Nephron (organoid): Measurements from ENCODE around the gene RPP25L.
A peak's percentile ranks its signal among the peaks of the same experiment; 100 is the strongest.

Experiments used
- H3K27ac Mint-ChIP-seq, 3 experiments: 2 replicates each; pipeline ENCODE4 v1.8.0; 2020; ENCODE audit warnings: mixed read lengths in 3 of 3, mild to moderate bottlenecking in 2 of 3, moderate library complexity in 1 of 3
- H3K27me3 Mint-ChIP-seq: 2 replicates; pipeline ENCODE4 v1.8.0; 2021; ENCODE audit warnings: low read depth, mild to moderate bottlenecking, moderate library complexity, mixed read lengths
- H3K36me3 Mint-ChIP-seq: 2 replicates; pipeline ENCODE4 v1.8.0; 2020; ENCODE audit warnings: low read depth, mixed read lengths
- H3K4me1 Mint-ChIP-seq: 2 replicates; pipeline ENCODE4 v1.8.0; 2020; ENCODE audit warnings: mixed read lengths
- H3K4me3 Mint-ChIP-seq, 3 experiments: 2 replicates each; pipeline ENCODE4 v1.8.0; 2020; ENCODE audit warnings: mild to moderate bottlenecking in 3 of 3, mixed read lengths in 3 of 3, moderate library complexity in 2 of 3
- H3K9me3 Mint-ChIP-seq: 2 replicates; pipeline ENCODE4 v1.8.0; 2020; ENCODE audit warnings: mixed read lengths
- CTCF ChIP-seq, 3 experiments: fragments of 200-600 bp; sonication (generic); IDR thresholded peaks; one replicate each; pipeline ENCODE4 v1.5.0; 2021; ENCODE audit warnings: antibody characterized with exemption in 3 of 3; ENCODE audit not compliant: unreplicated experiment in 3 of 3

Gene RPP25L

DNA sequence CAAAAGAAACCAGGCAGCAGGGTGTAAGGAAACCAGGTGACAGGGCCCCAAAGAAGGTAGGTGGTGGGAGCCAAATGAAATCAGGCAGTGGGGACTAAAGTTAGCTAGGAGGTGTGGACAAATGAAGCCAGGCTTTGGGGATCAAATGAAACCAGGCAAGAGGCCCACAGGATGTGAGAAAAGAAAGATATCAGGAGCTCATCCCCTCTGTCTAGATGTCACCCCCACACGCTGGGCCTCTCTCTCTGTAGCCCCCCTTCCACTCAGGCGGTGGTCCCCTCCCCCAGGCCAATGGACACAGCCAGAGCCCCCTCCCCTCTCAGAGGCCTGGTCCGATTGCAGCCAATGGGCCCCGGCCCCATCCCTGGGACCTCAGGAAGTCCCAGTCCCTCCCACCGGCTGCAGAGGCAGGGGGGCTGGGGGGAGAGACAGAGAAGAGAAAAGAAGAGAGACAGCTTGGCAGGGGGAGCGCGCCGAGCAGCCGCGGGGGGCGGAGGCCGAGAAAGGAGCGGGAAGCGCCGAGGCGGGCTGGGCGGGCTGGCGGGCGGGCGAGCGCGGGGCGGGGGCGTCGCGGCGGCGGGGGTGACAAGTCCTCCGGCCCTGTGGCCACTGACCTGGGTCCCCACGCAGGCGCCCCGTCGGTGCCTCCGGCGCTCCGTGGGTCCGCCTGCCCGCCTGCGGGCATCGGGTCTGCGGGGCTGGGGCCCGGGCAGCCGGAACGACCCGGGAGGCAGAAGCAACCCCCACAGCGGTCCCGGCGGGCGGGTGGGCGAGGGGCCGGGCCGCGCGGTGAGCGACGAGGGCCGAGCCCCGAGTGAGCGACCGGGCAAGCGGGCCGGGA is 34.3 kb downstream of the RPP25L start:
- Mint-ChIP-seq H3K27ac (peak overlapping the region; percentile 92 to 98 (median 94)), H3K36me3 (no peaks in the 10 kb centered on the region), H3K9me3 (no peaks in the 10 kb centered on the region), H3K27me3 (peaks cover 43% of the 10 kb centered on the region), H3K4me3 (peak overlapping the region; percentile 76 to 85 (median 80)), H3K4me1 (peaks cover 78% of the 10 kb centered on the region)
- no peak for TF ChIP-seq CTCF (IDR thresholded peaks at IDR 0.05; ENCODE audit: unreplicated experiment in 3 of 3)

DNA sequence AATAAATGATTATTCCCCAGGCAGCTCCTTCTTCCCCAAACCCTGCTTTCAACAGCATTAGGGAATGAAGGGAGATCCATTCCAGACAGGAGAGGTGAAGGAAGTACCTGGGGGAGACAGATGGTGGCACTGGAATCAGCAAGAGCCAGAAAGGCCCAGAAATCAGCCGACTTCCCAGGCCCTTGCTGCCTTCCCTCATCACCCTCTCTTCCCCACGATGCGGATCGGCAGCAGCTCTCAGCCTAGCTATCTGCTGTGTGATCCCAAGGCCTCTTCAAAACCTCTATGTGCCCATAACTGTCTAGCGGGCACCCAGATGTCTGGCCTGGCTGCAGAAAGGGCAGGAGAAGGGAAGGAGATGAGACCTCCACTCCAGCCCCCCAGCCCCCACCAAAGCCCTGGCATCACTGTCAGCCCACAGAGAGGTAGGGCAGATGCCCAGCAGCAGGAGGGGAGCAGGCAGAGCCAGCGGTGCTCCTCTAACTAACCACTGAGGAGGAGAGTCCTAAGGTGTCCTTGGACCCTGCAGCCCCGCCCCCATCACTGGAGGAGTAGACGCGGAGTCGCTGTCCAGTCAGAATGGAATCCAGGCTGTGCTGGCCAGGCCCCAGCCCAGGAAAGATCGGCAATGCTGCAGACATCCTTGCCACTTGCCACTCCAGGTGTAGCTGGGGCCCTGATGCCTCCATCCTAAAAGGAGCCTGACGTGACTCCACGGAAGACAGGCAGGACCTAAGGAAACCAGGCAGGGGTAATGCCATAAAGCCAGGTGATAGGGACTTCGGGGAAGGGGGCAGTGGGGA is 35.1 kb downstream of the RPP25L start:
- Mint-ChIP-seq H3K36me3 (no peaks in the 10 kb centered on the region), H3K4me1 (peaks cover 82% of the 10 kb centered on the region), H3K27me3 (peaks cover 43% of the 10 kb centered on the region), H3K4me3 (peak overlapping the region; percentile 76 to 85 (median 80)), H3K9me3 (no peaks in the 10 kb centered on the region), H3K27ac (peak overlapping the region; percentile 92 to 98 (median 94))
- TF ChIP-seq CTCF (IDR thresholded peaks at IDR 0.05; ENCODE audit: unreplicated experiment in 3 of 3) = no peak

- peaks cover 82% of the 10 kb centered on the region for H3K4me1 Mint-ChIP-seq
- H3K27me3 Mint-ChIP-seq = peaks cover 36% of the 10 kb centered on the region
- no peak for TF ChIP-seq CTCF (IDR thresholded peaks at IDR 0.05; ENCODE audit: unreplicated experiment in 3 of 3)
Measured at GRCh38 chr9:34575862-34576596, 35.9 kb downstream of the RPP25L start.

DNA sequence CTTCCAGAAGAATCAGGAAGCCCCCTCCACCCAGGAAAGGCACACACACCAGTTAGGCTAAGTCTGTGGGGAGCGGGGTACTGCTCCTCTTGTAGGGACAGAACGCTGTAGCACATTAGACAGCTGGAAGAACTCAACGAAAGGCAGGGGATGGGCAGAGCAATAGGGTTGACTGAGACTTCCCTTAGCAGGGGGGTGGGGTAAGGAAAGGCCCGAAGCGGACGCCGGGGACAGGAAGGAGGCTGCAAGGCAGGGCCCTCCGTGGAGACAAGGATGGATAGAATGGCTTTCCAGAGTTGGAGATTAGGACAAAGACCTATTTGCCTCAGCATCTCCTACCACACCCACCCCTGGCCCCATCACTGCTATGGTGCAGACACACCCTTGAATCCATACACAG is 36.7 kb downstream of the RPP25L start:
- TF ChIP-seq CTCF (IDR thresholded peaks at IDR 0.05; ENCODE audit: unreplicated experiment in 3 of 3) = no peak
- Mint-ChIP-seq H3K27ac (peak overlapping the region; percentile 91 to 94 (median 92)), H3K36me3 (no peaks in the 10 kb centered on the region), H3K27me3 (peaks cover 28% of the 10 kb centered on the region), H3K4me3 (peak overlapping the region; percentile 32 to 55 (median 42)), H3K4me1 (peaks cover 82% of the 10 kb centered on the region), H3K9me3 (no peaks in the 10 kb centered on the region)

More at GRCh38 chr9:34575862-34576596, 35.9 kb downstream of the RPP25L start:
- no peaks in the 10 kb centered on the region for H3K9me3 Mint-ChIP-seq
- peak overlapping the region; percentile 92 to 98 (median 94) for H3K27ac Mint-ChIP-seq
- no peaks in the 10 kb centered on the region for H3K36me3 Mint-ChIP-seq
- H3K4me3 Mint-ChIP-seq = peak overlapping the region; percentile 20 to 76 (median 60)

DNA sequence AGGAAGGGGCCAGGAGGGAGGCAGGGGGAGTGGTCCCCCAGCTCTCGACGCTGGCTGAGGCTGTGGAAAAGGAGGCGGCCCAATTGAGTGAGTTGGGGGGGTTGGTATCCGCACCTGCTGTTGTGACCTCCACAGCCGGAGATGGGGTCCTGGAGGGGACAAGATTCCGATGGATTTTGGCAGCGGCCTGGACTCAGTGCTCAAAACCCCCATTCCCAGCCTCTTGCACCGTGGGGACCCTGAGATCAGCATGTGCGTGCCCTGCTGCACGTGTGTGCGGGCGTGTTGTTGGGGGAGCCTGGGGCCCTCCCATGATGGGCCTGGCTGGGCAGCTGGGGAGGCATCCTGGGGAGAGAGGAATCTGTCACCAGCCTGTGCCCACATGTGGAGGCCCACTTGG is 37.3 kb downstream of the RPP25L start:
- H3K9me3 Mint-ChIP-seq = no peaks in the 10 kb centered on the region
- peaks cover 22% of the 10 kb centered on the region for H3K27me3 Mint-ChIP-seq
- no peak for TF ChIP-seq CTCF (IDR thresholded peaks at IDR 0.05; ENCODE audit: unreplicated experiment in 3 of 3)
- H3K27ac Mint-ChIP-seq = peak overlapping the region; percentile 91 to 94 (median 92)
- no peak overlapping the region for H3K4me3 Mint-ChIP-seq
- peaks cover 82% of the 10 kb centered on the region for H3K4me1 Mint-ChIP-seq
- no peaks in the 10 kb centered on the region for H3K36me3 Mint-ChIP-seq
